NCI-H2196 treated with DMSO at 0.1 percent for 48 hours (cell line): Measurements from ENCODE around the gene TLL2.

Experiments used
- DNase-seq: peaks from one replicate; lab custom pipeline; 2025; ENCODE audit not compliant: unreplicated experiment; lab: John Stamatoyannopoulos, UW

TLL2 gene

DNA sequence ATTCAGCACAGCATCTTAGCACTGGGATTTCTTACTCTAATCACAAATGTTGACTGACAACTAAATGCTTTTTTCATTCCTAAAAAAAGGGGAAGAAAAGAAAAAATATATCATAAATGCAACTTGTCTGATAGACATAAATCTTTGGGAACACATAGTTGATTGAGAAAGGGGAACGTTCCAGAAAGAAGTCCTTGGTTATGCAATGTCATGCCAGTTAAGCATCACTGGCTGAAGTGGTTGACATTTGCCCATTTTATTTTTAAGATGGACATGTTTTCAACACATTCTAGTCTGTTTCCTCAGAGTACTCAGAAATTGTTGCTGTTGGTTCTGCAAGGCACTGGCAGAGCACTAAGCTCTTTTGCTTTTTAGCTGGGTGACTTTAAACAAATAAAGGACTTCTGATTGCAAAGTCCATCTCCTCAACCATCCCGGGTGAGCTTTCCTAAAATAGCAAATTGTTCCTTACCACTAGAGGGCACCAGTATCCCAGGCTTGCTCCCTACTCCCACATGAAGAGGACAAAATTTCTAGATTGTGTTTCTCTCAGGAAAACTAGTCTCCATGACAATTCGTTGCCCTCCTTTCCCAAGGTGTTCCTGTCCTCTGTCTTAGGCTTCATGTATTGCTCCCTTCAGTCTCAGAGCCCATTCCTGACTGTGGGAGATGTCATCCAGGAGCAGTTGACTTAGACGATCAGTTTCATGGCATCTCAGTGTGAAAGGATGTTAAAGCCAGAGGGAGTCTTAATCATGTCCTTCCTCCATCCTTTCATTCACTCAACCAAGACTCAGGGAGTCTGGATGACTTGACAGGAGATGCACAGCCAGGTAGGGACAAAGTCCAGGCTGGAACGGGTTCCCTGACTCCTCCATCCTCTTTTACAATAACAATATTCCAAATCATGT is 178.9 kb downstream of the TLL2 start:
- DNase-seq = peak; percentile 5

- no peak for DNase-seq
Measured at GRCh38 chr10:96333101-96333500, 180.6 kb downstream of the TLL2 start.

- no peak for DNase-seq
Measured at GRCh38 chr10:96327462-96327861, 186.3 kb downstream of the TLL2 start.

DNA sequence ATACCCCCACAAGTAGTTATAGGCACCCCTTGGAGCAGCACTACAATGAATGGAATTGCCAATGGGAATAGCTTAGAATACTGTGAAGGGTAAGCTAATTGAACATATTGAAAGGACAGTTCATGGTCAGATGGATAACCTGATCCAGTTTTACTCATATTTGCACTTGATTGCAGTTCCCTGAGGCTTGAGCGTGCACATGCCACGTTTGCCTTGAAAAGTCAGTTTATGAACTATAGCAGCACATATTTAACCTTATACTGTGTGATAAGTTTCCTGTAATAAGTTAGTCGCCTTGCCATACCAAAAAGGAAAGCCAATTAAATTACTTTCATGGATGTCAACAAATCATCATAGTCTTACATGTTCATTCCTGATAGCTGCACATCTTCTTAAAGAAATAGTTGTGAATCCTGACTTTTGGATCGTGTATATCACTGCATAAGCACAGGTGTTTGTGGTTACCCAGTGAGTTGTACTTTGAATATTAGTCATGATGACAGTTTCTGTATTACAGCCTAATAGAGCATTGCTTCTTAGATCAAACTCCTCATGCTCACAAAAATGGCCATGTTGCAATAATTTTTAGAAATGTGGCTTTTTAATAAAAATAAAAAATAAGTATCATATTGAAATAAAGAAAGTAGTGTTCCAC is 187.9 kb downstream of the TLL2 start:
- DNase-seq = no peak

GRCh38 chr10:96324447-96324846 is 189.3 kb downstream of the TLL2 start:
- DNase-seq = no peak

- DNase-seq = no peak
Measured at GRCh38 chr10:96322275-96322674, 191.5 kb downstream of the TLL2 start.

DNA sequence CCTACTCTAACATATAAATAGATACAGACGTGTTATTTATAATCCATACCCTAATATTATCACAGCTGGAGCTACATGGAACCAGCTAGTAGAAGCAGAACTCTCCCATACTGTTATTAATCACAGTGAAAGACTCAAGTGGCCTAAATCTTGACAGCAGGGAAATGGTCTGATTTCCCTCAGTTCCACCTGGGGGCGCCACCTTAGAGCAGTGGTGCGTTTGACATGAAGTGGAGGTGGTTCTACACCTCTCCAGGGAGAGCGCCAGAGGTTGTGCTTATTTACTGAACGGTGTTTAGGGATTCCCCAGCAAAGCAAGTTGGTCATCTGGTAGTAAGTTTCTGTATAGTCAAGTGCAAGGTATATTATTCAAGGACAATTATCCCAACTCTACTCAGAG is 191.9 kb downstream of the TLL2 start:
- DNase-seq = no peak

DNA sequence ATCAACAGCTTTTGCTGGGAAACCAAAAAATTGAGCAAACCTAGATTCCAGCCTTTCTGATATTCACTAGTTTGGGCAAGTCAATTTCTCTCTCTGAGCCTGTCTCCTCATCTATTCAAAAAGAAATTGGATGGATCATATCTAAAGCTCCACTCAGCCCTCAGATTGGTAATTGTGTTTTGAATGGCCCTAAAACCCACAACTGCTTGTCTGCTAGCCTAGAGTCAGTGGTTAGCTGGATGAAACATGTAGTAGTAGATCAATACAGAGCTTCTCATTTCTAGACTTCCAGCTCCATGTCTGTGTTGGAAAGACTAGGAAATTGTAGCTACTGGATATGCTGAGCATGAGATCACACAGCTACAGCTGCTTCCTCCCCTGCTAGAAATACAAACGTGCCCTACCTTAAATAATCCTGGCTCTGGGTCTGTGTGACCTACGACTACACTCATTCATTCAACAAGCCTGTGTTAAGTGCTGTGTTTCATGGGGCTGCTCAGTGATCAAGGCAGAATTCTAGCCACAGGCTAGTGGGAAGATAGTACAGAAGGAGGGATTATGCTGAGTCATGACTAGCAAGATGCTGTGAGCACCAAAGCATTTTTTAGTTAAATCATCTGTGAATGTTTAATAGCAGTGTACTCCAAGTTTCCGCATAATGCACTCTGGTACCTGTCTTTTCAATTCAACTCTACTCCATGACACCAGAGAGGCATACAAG is 193.8 kb downstream of the TLL2 start:
- DNase-seq = no peak

DNA sequence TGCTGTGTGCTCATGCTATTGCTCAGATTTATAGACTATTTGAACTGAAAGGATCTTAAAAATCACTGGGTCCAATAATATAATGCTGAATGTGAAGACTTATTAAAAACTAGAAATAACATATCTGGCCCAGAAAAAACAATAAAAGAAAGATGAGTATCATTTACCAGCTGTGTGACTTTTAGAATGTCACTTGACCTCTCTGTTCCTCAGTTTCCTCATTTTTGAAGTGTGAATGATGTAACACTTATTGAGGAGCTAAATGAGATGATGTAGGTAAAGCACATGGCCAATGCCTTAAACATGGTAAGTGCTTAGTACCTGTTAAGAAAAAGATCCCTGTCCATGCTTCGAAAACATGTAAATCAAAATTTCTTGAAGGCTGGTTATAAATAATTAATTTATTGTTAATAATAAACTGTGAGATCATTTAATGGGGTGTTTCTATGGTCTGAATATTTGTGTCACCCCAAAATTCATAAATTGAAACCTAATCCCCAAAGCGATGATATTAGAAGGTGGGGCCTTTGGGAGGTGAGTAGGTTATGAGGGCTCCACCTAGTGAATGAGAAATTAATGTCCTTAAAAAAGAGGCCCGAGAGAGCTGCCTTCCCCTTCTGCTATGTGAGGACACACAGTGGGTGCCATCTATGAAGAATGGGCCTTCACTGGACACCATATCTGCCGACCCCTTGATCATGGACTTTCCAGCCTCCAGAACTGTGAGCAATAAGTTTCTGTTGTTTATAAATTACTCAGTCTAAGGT is 196.5 kb downstream of the TLL2 start:
- DNase-seq = no peak
